Stimulated activated CD8-positive, alpha-beta memory T cell treated with anti-CD3 and anti-CD28 coated beads, Interleukin-12 subunit alpha, Interleukin-12 subunit beta, amount 100 ng/mL, for 1 hour (primary cell): ENCODE measurements around the gene DOK6.
"Not testable (repeated sequence)": the region's sequence is repeated elsewhere in the genome, so short reads cannot be mapped to it uniquely, and the experiment has no call there.

Source experiments
- DNase-seq: peaks from one replicate; pipeline ENCODE4 v3.0.0-alpha.2; 2020; ENCODE audit warnings: low read depth

Gene DOK6

GRCh38 chr18:69872661-69873060, 472.0 kb downstream of the DOK6 start:
- DNase-seq = no peak

DNA sequence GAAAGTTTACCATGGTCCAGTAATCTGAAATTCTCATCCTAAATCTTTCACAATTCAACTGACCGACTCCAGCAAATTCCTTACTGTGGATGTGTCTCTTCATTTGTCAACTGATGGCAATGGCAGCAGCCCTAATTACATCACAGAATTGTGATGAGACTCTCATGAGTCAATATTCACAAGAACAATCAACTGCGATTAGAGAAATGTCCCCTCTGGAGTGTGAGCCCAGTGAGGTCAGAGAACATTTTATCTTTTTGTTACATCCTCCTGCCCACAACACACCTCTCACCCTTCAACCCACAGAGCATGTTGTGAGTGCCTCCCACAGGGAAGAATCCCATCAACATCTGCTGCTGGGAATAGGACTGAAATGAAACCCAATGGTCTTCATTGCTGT, 473.4 kb downstream of the DOK6 start:
- DNase-seq = no peak

DNA sequence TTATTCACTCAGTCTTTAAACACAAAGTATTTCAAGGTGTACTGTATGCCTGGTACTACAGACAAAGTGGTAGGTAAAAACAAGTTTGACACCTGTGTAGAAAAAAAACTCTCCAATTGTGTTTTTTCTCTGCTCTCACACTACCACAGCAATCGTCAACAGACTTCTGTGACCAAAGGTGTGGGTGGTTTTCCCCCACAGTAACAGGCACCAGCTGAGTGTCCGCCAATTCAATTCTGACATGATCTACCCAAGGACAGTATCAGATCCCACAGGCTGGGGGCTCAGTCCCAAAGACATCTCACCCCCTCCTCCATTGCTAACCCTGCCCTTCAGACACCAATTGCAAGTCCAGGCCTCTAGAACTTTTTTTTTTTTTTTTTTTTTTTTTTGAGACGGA, 475.8 kb downstream of the DOK6 start:
- DNase-seq = no peak

- no peak for DNase-seq
Measured at GRCh38 chr18:69878213-69878933, 477.7 kb downstream of the DOK6 start.

GRCh38 chr18:69879051-69879450, 478.4 kb downstream of the DOK6 start:
- not testable (repeated sequence) for DNase-seq

DNA sequence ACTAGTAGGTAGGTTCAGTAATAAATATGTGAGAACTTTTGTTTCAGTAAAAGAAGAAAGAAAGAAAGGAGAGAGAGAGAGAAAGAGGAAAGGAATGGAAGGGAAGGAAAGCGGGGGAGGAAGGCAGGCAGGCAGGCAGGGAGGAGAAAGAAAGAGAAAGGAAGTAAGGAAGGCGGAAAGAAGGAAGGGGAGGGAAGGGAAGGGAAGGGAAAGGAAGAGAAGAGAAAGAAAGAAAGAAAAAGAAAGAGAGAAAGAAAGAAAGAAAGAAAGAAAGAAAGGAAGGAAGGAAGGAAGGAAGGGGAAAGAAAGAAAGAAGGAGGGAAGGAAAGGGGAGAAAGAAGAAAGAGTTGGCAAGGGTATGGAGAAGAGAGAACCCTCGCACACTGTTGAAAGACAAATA, 479.4 kb downstream of the DOK6 start:
- no peak for DNase-seq

DNA sequence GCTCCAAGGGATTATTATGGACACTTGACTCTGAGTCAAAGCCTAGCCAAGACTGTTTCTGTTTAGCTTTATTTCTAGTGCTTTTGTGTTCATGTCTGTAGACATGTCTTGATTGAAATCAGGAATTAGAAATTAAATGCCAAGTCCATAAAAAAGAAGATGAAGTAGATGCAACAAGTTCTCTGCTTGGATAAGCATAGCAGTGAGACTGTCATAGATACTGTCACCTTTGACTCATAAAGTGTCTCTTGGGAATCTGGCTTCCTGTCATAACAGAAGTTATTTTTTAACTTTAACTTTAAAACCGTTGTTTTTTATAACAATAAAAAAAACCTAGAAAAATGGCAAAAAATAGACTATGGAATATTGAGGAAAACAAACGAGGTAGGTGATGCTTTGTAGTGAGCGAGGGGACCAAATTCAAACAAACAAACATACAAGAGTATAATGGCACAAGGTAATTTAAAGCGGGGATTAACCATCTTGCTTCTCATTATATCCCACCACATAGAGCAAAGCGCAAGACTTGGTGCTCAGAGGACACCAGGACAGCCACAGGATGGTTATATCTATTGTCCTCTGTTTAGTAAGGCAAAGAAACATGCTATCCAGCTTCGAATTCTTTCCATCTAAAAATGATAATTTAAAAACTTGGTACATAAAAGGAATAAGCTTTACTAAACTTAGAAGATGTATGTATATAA, 482.4 kb downstream of the DOK6 start:
- no peak for DNase-seq

- no peak for DNase-seq
Measured at GRCh38 chr18:69883781-69884180, 483.1 kb downstream of the DOK6 start.

GRCh38 chr18:69885355-69885754, 484.7 kb downstream of the DOK6 start:
- no peak for DNase-seq

DNA sequence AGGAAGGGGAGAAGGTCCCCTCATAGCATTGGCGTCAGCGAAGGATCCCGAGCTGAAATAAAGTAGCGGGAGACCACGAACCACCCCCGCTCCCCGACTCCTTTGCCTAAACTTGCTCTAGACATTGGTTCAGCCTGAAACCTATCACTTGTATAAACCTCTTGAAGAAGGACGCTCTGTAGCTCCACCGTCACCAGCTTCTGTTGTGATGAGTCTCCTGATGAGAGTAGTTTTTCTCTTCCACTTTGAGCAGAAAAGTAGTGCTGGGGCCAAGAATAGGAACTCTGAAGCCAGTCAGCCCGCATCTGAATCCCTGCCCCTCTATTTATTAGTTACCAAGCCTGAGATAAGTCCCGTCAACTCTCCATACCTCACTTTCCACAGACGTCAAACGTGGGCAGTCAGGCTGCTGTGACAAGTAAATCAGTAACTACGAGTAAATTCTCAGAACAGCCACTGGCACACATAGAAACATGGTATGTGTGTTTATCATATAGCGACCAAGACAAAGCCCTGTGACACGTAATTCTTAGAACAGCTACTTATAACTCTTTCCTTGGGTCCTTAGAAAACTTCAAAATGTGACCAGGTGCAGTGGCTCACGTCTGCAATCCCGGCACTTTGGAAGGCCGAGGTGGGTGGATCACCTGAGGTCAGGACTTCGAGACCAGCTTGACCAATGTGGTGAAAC, 485.3 kb downstream of the DOK6 start:
- no peak for DNase-seq

DNA sequence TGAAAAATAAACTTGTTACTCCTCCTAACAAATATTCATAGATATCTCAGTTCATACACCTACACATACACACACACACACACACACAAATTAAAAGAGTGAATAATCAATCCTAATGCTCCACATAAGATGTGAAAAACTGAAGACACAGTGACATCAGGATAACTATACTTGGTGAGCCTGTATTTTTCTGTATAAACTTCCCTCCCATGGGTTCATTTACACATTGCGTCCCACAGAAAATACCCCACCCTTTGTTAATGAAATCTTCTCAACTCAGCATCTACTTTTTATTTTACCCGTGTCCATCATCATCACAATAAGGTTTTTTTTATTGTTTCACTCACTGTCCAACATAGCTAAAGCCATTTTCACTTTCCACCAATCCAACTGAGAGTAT, 486.6 kb downstream of the DOK6 start:
- DNase-seq = no peak

GRCh38 chr18:69889009-69889408, 488.3 kb downstream of the DOK6 start:
- no peak for DNase-seq

DNA sequence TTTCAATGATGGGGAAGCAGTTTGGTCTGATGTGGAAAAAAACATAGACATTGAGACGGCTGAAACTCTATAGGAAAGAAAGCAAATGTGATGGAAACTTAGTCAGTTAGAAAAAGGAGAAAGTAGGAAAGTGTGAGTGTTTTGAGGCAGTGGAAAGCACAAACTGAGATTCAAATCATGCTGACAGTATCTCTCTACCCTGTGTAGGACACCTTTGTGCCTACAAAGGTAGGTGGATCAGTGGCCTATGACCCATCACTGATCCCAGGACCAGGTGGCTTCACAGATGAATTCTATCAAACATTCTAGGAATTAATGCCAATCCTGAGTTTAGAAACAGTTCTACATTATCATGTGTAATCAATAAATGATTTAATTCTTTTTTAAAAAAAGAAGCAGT, 489.9 kb downstream of the DOK6 start:
- no peak for DNase-seq

DNA sequence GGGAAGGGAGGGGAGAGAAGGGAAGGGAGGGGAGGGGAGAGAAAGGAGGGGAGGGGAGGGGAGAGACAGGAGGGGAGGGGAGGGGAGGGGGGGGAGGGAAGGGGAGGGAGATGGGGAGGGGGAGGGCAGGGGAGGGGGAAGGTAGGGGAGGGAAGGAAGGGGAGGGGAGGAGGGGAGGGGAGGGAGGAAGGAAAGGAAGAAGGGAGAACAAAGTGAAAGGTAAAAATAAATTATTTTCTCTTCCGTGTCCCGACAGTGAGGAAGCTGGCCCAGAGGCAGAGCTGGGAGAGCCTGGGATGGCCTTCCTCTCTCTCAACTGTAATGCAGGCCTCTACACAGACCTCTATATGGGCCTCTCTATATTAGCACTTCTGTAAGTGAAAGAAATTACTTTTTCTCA, 493.8 kb downstream of the DOK6 start:
- no peak for DNase-seq

- DNase-seq = no peak
Measured at GRCh38 chr18:69895066-69896047, 494.7 kb downstream of the DOK6 start.

- no peak for DNase-seq
Measured at GRCh38 chr18:69897397-69898108, 496.9 kb downstream of the DOK6 start.

GRCh38 chr18:69898241-69898861, 497.7 kb downstream of the DOK6 start:
- no peak for DNase-seq
